Stimulated activated CD4-positive, alpha-beta T cell treated with anti-CD3 and anti-CD28 coated beads, Interleukin-4, amount 100 ng/mL, for 1 hour (primary cell): ENCODE results near the gene ATP5F1D.

Experiments used
- DNase-seq: peaks from one replicate; pipeline ENCODE4 v3.0.0-alpha.2; 2020

The ATP5F1D gene

DNA sequence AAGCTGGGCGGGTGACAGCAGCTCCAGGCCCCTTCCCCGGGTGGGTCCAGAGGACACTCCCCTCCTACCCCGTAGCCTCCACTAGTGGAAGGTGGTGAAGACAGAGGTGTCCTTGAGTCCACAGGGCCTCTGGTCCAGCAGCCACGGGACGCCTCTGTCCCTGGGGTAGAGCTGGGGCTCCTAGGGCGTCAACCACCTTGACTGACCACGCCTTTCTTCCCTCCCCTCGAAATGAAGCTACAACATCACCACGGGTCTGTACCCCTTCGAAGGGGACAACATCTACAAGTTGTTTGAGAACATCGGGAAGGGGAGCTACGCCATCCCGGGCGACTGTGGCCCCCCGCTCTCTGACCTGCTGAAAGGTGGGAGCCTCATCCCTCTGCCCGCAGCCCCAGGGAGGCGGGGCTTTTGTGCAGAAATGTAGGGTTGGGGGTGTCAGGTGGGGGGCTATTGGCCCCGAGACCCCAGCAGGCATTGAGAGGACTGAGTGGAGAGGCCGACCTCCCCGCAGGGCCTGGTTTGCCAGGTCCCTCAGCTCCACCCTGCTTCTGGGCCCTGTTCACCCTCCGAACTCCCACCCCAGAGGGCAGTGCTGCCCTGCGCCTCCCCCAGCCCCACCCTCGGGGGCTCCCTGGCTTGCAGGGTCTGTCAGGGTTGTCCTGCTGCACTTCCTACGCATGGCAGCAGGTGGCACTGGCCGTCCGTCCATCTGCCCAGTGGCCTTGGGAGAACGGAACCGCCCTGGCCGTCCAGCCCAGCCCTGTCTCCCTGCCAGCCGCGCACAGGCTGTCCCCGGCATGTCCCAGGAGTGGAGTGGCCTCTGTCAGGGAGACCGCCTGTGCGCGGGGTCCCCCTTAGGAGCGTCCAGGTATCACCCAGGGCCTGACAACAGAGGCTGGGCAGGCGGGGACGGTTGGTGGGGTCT lies 20.3 kb upstream of the ATP5F1D start:
- no peak for DNase-seq

DNA sequence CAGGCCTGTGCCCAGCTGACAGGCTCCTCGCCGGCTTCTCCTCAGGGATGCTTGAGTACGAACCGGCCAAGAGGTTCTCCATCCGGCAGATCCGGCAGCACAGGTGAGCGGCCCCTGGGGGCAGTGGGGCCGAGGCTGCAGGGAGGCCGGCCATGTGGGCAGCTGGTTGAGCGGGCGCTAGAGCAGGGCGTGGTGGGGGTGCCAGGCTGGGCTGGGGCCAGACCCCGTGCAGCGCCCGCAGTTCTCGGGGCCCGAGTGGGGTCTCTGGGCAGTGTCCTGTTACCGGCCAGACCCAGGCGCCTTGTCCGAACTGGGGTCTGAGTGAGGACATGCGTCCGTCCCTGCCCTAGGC lies 19.7 kb upstream of the ATP5F1D start:
- DNase-seq: no peak

DNA sequence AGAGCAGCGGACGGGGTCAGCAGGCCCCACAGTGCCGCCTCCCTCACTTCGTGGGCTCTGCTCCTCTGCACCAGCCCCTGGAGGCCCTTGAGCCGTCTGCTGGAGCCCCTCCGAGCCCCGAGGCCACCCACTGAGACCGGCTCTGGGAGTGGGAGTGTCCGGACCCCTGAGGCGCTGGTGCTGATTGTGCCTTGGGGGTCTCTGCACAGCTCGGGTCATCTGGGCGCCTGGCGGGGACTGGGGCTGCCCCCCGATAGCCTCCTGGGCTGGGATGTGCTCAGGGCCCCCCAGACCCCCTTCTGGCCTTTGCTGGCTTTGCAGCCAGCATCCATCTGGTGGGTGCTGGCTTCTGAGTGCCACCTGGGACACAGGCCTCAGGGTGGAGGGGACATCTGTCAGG lies 19.2 kb upstream of the ATP5F1D start:
- DNase-seq: no peak

DNA sequence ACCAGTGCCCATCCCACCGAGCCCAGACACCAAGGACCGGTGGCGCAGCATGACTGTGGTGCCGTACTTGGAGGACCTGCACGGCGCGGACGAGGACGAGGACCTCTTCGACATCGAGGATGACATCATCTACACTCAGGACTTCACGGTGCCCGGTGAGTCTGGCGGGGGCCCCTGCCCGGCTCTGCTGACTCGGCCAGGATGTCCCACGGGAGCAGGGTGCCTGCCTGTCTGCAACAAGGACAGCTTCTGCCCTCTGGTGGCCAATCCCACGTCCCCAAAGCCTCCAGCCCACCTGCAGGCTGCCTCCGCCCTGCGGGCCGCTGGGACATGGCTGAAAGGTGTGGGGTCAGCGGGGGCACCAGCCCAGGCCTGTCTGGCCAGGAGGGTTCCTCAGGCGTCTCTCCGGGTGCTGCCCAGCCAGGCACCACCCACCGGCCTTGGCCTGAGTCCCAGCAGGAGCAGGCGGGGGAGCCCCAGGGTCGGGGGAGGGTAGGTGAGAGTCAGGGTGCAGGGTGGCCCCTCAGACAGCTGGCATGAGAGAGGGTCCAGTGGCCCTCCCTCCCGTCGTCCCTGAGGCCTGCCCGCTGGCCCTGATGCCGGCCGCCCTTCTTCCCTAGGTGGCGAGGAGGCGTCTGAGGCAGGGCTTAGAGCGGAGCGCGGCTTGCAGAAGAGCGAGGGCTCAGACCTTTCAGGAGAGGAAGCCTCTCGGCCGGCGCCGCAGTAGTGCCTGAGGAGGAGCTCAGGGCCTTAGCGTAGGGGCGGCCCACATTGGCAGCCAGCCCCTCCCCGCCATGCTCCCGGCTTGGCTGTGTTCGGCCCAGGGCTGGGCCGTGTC lies 18.3 kb upstream of the ATP5F1D start:
- no peak for DNase-seq

DNA sequence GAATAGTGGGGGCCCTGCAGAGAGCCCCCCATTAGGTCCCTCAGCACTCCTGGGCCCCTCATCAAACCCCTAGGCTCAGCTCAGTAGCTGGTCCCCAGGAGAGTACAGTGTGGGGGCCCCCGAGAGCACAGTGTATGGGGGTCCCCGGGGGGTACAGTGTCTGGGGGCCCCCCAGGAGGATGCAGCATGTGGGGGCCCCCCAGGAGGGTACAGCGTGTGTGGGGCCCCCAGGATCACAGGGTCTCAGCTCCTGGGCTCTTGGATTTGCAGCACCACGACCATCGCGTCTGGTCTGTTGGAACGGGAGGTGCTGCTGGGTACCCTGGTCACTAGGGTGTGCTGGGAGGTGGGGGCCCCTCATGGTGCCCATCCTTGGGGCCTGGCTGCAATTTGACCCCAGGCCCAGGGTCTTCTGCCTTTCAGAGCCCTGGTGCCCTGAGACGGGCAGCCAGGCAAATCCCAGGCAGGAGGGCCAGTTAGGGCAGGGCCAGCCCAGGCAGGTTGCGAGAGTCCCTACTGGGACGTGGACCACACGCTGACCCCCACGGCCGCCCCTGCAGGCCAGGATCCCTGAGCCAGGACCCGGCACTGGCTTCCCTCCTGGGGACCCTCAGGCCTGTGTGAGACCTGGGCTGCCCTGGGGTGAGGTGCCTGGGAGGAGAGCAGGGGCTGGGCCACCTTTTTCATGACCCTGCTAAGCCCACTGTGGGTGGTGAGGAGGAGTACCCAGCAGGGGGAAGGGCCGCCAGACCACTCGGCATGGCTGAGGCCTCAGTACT lies 17.3 kb upstream of the ATP5F1D start:
- no peak for DNase-seq

DNA sequence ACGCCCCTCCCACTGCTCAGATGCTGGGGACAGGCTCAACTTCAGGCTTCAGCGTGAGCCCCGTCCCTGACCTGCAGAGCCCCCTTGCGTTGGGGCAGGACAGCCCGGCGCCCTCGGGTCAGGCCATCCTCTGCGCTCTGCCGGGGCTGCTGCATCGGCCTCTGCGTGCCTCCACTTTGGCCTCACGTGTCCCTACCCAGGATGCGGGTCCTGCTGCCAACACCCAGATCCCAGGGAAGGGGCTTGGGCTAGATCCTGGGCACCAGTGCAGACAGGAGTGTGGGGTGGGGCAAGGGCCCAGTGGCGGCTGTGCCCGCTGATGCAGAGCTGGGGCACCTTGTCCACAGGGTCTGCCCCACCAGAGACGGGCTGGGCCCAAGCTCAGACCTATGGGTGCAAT lies 16.7 kb upstream of the ATP5F1D start:
- no peak for DNase-seq

DNA sequence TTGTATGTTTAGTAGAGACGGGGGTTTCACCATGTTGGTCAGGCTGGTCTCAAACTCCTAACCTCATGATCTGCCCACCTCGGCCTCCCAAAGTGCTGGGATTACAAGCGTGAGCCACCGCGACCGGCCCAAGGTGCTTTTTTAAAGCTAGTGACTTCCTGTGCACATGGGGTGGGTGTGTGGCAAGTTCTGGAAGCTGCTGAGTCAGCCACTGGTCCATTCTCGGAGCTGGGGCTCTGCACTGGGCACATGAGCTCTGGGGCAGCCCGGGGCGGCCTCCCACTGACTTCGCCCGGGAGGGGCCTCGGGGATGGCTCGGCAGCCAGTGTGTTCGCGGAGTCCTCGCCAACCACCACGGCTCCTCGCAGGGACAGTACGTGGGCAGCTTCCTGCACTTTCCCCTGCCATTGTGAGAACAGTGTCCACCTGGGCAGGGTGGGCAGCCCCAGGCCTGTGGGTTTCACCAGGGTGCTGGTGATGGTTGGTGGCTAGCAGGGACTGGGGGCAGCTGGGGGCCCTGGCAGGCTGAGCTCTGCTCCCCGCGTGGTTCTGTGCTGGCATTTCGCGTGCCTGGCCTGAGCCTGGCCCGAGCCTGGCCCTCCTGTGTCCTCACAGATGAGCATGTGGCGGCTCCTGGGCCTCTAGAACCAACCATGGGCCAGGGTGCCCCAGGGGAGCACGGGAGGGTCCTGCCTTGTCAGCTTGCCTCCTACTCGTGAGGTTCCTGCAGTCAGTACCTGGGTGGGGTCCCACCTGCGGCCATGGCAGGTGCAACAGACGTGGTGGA lies 15.9 kb upstream of the ATP5F1D start:
- no peak for DNase-seq

DNA sequence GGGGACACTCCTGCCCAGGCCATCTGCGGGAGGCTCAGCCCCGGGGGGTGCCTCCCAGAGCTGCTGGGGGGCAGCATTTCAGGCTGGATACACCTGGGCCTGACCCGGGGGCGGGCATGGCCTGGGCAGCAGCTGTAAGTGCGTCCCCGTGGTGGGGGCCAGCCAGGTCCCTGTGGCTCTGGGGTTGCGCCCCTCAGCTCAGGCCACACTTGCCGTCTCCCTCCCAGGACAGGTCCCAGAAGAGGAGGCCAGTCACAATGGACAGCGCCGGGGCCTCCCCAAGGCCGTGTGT lies 15.4 kb upstream of the ATP5F1D start:
- no peak for DNase-seq

DNA sequence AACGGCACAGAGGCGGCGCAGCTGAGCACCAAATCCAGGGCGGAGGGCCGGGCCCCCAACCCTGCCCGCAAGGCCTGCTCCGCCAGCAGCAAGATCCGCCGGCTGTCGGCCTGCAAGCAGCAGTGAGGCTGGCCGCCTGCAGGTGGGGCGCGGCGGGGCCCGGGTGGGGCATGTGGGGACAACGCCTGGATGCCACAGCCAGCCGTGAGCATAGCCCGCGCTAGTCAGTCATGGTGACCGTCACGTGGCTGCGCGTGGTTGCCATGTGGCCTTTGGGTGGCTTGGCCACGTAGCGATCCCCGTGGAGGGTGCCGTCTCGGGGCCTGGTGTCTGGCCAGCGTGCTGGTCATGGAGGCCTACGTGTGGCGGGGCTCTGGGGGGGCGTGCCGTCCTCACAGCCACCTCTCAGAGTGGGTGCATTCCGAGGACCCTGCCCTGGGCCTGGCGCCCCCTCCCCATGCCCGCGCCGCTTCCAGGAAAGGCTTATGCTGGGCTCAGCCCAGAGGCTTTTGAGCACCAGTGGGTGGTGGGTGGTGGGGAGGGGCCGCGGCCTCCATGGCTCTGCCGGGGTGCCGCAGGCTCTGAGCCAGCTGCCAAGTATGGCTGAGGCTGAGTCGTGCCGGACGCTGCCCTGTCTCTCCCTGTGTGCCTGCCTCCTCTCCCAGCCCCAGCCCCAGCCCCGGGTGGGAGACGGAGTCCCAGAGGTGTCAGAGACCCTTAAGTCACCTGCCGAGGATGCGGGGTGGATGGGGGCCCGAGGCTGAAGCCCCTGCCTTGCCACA lies 14.8 kb upstream of the ATP5F1D start:
- DNase-seq: no peak

DNA sequence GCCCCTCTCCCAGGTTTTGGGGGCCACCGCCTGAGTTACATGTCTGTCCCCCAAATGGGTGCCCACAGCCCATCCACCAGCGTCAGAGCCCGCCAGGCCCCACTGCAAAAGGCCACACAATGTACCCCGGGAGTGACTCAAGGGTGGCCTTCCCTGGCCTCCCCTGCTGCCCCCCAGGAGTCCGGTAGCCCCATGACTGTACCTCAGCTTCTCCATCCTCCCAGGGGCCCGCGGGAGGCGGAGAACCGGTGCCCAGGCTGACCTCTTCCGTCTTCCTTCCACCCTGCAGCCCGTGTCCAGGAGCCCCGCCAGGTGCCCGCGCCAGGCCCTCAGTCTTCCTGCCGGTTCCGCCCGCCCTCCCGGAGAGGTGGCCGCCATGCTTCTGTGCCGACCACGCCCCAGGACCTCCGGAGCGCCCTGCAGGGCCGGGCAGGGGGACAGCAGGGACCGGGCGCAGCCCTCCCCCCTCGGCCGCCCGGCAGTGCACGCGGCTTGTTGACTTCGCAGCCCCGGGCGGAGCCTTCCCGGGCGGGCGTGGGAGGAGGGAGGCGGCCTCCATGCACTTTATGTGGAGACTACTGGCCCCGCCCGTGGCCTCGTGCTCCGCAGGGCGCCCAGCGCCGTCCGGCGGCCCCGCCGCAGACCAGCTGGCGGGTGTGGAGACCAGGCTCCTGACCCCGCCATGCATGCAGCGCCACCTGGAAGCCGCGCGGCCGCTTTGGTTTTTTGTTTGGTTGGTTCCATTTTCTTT lies 14.1 kb upstream of the ATP5F1D start:
- DNase-seq: no peak

DNA sequence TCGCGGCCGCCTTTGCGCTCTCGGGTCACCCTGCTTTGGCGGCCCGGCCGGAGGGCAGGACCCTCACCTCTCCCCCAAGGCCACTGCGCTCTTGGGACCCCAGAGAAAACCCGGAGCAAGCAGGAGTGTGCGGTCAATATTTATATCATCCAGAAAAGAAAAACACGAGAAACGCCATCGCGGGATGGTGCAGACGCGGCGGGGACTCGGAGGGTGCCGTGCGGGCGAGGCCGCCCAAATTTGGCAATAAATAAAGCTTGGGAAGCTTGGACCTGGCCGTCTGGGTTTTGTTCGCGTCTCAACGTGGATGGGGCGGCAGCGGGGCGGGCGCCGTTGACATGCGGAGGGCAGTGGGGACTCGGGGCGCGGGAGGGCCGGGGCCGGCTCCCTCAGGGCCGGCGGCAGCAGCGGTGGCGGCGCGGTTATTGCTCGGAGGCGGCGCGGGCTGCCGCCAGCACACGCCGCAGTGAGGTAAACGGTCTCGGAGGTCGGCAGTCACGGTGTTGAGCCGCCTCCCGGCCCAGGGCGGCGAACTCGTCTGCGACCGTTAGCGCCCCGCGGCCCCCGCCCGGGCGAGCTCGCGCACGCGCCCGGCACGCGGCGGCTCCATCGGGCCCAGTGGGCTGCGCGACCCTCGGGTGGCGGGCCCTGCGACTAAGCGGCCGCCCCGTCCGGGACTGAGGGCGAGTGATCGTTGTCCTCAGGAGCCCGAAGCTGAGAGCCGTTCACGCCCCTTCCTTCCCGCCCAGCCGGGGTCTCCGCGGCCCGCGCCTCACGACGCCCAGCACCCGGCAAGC lies 13.2 kb upstream of the ATP5F1D start:
- no peak for DNase-seq

DNA sequence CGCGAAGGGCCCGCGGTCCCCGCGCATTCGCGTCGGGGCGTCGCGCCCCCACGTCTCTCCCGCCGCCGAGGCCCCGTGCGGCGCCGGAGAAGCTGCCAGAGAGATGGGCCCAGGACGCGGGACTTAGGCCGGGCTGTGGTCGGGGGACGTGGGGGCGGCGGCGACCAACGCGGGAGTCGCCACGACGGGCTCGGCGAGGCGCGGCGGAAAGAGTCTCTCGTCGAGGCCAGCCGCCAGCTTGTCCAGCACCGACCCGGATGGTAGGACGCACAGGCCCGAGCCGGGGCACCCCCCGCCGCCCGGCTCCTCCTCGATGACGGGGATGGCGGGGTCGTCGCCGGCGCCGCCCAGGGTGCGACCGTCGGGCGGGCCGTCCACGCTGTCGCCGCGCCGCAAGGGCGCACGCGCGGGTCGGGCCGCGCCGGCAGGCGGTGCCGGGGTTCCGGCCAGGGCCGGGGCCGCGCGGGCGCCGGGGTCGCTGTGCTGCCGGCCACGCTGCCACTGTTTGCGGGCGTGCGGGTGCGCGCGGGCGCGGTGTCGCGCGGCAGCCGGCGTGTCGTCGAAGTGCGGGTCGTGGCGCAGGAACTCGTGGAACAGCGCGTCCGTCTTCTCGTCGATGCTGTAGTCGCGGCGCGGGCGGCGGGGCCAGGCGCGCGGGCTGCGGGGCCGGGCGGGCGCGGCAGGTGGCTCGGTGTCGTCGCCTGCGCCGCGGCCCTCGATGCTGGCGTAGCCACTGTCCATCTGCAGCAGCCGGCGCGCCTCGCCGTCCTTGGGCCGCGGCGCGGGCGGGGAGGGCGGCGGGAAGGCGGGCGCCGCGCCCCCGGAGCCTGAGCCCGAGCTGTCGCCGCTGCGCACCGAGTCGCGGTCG lies 12.3 kb upstream of the ATP5F1D start:
- no peak for DNase-seq

DNA sequence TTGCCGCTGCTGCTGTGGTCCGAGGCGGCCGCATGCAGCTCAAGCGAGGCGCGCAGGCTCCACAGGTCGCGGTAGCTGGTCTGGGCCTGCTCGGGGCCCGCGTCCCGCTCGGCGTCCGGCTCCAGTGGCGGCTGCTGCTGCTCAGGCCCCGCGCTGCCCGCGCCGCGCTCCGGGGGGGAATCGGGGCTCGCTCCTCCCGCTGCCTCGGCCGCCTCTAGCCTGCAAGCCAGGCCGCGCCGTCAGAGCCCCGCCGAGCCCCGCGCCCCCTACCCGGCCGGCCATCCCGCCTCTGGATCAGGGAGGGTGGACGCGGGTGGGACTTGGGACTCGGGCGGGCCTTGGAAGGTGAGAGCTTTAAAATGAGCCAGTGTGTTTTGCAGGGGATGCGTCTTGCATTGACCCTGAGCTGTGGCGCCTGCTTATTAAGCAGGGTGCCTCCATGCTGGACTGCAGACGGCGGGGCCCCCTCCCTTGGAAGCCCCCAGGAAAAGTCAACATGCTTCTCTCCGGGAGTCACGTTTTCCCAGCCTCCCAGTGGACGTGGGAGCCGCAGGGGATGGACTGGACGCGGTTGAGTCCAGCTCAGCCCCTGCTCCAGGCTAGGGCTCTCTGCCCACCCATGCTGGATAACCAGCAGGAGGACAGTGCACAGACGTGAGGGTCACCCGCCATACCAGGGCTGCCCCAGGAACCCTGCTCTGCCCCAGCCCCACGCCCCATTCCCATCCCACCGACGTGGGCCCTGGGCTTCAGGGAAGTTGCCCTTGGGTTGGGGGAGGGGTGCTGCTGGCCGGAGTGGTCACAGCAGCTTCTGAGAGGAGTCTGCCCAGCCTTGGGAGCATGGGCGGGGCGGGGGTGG lies 11.4 kb upstream of the ATP5F1D start:
- DNase-seq: no peak

DNA sequence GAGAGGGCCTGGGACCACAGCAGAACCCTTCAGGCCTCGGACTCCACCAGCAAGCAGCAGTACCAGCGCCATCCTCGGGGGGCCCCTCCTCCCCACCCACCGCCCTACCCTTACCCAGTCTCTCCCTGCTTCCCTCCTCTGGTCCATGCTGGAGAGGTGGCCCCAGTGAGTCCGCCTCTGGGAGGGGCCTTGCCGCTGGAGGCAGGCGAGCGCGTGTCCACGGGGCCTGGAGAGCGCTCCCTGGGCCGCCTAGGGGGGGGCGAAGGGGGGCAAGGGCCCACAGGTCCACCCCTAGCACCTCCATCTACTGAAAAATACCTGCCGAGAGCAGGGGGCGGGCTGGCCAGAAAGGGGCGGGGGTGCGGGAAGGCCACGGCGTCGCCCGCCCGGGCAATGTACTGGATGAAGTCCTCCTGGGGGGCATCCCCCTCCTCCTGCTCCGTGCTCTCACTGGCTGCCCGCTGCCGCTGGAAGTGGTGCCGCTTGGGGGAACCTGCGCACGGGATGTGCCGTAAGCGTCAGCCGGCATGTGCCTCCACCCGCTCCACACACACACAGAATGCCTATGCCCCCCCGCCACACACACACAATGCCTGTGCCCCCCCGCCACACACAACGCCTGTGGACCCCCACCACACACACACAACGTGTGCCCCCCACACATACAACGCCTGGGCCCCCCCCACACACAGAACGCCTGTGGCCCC lies 10.6 kb upstream of the ATP5F1D start:
- no peak for DNase-seq

DNA sequence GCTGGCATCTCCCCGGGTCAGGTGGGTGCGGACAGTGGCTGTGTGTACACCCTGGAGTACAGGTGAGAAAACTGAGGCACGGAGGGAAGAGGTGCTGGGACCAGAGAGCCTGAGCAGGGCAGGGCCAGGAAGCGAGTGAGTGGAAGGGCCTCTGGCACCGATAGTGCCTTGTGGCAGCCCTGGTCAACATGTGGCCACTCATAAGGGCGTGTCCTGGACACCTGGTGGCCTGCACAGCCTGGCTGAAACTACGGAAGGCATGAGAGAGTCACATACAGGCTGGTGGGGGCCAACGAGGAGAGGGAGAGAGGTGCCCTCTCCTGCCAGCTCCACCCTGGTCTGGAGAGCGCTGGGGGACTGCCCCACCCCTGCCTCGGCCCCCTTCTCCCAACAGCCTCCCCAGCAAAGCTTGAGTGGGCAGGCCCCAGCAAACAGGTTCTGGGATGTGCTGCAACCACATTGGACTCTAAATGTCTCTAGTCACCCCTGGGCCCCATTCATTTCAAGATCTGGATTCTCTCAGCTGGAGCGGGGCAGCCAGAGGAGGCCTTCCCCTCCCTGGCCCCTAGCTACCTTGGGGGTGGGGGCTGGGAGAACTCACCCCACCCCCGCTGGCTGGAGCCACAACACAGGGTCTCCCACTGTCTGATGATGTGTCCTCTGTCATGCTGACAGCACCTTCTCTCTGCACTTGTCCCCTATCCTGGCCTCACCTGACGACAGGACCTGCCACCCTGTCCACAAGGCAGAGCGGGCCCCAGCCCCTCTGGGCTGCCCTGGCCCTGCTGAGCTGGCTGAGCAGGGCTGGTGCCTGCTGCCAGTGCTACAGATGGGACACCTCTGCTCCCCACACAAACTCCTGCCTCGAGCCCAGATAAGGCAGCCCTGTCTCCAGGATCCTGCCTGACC lies 9.6 kb upstream of the ATP5F1D start:
- no peak for DNase-seq

DNA sequence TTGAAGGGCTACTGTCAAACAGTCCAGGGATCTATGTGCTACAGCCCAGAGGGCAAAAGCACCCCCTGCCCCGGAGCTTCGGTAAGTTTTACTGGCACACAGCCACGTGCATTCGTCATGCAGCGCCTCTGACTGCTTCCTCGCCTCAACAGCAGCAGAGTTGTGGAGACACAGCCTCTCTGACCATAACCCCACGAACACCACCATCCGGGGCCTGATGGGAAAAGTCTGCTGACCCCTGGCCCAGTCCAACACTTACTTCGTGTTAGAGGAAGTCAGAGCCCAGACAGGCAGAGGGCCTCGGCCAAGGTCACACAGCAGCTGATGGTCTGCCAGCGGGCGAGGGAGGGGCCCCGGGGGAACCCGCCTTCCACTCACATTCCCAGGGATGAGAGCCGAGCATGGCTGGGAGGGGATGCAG lies 8.9 kb upstream of the ATP5F1D start:
- no peak for DNase-seq
